GM21515 (cell line): ENCODE data around the gene FLOT1.
"Not testable (repeated sequence)": the region's sequence is repeated elsewhere in the genome, so short reads cannot be mapped to it uniquely, and the experiment has no call there.

Experiments
- ATAC-seq: cut with Tn5 transposase; IDR thresholded peaks from one replicate; pipeline ENCODE4 v1.9.1; 2021; ENCODE audit not compliant: unreplicated experiment

FLOT1 gene

DNA sequence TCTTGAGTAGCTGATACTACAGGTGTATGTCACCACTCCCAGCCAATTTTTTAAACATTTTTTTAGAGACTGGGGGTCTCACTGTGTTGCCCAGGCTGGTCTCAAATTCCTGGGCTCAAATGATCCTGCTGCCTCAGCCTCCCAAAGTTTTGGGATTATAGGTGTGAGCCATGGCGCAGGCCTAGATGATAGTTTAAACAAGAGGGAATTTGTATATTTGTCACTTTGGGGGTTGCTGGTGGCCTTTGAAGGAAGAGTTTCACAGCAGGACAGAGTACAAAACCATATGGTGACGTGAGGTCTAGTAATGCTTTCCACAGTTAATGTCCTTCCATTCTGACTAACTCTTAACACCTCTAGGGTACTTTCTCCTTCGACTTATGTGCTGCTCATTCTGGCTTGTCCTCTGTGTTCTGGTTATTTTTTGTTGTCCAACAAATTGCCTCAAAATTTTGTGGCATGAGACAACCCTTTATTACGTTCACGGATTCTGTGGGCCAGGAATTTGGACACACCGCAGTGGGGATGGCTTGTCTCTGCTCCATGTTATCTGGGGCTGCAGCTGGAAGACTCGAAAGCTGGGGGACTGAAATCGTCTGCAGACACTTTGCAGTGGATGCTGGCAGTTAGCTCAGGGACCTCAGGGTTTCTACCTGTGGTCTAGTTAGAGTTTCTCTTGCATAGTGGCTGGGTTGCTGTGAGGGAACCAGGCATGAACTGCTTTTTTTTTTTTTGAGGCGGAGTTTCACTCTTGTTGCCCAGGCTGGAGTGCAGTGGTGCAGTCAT, 24.9 kb upstream of the FLOT1 start:
- ATAC-seq = peak; percentile 57

DNA sequence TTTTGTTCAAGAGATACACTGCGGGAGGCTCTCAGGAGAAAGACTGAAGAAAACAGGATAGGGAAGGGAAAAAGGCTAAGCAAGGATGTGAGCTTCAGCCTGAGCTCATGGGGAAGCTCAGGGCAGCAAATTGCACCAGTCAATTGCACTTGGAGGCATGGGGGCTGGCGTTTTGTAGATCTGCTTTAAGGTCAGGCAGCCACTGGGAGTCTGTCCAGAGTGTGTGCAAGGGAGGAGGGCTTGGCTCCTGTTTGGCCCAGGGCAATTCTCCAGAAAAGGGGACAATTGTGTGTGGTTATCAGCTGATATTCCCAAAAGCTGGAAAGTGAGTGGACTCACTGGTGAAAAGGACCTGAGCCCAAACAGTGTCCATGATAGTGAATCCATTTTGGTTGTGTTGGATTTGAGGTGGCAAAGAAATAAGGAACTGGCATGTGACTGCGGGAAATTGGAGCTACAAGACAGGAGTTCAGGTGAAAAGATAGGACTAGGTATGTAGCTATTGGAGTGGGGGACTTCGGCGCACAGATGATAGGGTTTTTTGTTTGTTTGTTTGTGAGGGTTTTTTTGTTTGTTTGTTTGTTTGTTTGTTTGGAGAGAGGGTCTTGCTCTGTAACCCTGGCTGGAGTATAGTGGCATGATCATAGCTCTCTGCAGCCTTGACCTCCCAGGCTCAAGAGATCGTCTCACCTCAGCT, 24.1 kb upstream of the FLOT1 start:
- no peak for ATAC-seq

DNA sequence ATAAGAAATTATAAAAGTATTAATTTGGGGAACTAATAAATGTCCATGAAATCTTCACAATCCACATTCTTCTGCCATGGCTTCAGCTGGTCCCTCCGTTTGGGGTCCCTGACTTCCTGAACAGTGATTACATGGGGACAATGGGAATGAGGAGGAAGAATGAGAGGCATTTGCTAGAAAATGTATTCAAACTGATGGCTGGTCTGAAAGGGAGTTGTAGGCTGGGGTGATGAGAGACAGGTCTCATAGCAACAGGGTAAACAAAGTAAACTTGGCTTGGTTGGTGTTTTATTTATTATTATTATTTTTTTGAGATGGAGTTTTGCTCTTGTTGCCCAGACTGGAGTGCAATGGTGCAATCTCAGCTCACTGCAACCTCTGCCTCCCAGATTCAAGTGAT, 23.0 kb upstream of the FLOT1 start:
- ATAC-seq = not testable (repeated sequence)

DNA sequence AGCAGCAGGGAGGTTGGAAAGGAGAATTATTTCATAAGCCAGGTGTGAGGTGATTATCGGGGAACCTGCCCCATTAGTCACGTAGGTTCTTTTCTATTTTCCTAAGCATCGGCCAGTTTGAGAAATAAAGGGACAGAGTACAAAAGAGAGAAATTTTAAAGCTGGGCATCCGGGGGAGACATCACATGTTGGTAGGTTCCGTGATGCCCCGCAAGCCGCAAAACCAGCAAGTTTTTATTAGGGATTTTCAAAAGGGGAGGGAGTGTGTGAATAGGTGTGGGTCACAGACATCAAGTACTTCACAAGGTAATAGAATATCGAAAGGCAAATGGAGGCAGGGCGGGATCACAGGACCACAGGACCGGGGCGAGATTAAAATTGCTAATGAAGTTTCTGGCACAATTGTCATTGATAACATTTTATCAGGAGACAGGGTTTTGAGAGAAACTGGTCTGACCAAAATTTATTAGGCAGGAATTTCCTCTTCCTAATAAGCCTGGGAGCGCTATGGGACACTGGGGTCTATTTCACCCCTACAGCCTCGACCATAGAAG, 22.1 kb upstream of the FLOT1 start:
- ATAC-seq = not testable (repeated sequence)

DNA sequence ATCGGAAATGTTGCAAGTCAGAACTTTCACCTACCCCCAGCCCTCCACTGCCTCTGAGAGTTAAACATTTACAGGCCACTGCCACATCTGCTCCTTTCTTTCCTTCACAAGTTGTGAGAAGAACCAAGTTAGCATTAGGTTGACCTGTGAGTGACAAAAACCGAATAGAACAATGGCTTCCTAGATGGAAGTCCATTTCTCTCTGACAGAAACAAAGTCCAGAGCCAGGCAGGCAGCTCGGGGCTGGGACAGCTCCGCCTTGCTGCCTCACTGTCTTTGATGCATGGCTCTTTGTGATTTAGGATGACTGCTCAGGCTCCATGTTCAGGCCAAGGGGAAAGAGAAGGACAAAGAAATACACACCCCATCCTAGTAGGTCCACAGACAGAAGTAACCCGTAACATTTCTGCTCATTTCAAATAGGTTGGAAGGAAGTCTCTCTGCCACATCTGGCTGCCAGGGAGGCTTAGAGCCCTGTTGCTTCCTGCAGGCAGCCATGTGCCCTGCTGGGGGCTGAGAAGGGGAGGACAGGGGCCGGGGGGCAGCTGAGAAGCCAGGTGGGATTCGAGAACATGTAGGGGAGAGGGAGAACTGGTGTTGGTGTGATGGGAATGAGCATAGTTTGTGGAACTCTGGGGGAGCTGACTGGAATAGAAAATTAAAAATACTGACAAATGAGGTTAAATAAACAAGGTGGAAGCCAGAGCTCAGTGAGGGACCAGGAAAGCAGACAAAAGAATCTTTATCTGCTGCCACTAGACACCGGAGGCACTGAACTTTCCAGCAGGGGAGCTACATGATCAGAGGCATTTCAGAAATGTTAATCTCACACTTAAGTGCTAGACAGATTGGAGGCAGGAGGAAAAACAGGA, 21.4 kb upstream of the FLOT1 start:
- no peak for ATAC-seq

DNA sequence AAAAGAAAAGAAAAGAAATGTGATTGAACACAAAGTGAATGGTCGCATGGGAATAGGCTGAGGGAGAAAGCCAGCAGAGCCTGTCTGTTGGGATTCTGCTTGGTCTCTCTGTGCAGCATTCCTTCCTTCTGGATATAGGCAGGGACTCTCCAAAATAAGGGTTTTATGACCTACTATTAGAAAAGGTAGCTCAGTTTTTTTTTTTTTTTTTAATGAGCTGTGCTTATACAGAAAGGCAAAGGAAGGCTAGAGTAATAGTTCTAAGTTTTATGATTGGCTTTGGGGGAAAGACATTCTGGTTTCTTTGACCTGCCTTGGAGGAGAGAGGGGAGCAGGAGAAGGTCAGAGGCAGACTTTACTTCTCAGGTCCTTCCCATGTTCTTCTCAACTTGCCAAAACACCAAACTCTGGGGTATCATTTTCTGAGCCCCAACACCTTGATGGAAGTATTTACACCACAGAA, 20.7 kb upstream of the FLOT1 start:
- ATAC-seq = no peak

DNA sequence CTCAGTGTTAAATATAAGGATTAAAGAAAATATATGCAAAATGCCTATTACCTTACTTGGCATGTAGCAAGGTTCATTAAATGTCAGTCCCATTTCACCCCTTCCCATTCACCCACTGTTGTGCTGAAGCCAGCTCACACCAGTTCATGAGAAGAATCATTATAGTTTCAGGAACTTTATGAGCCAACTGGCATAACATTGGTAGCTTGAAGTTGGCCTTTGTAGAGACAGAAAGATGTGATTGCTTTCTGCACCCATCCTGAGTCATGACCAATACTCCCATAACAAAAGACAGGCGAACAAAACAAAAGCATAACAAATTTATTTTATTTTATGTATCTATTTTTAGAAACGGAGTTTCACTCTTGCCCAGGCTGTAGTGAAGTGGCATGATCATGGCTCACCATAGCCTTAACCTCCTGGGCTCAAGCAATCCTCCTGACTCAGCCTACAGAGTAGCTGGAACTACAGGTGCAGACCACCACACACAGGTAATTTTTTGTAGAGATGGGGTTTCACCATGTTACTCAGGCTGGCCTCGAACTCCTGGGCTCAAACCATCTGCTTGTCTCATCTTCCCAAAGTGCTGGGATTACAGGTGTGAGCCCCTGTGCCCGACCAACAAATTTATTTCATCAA, 19.4 kb upstream of the FLOT1 start:
- ATAC-seq = no peak

DNA sequence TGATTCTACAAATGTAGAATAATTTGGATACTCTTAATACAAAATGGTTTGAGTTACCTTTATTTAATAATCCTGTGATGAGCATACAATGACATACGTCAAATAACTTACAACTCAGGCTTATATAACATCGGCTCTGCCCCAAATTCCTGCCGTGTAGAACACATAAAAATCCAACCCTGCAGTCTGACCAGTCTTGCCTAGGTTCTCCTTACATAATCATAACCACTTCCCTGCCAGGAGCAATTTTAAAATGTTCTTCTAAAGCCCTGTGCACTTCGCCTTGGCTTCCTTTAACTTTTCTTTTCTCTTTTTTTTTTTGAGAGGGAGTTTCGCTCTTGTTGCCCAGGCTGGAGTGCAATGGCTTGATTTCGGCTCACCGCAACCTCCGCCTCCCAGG, 18.1 kb upstream of the FLOT1 start:
- ATAC-seq = no peak

DNA sequence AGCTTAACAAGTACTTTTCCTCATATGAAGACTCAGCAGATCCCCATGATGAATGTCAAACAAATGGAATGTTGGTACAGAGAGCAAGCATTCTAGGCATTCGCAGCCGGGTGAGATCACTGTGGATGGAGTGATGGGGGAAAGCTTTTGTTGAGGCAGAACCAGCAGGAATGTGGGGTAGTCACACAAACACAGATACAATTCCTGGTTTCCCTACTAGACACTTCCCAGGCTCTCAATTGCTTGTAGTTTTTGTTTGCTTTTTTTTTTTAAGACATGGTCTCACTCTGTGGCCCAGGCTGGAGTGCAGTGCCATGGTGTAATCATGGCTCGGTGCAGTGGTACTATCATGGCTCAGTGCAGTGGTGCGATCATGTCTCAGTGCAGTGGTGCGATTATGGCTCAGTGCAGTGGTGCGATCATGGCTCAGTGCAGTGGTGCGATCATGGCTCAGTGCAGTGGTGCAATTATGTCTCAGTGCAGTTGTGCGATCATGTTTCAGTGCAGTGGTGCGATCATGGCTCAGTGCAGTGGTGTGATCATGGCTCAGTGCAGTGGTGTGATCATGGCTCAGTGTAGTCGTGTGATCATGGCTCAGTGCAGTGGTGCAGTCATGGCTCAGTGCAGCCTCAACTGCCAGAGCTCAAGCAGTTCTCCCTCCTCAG, 17.2 kb upstream of the FLOT1 start:
- ATAC-seq = no peak

DNA sequence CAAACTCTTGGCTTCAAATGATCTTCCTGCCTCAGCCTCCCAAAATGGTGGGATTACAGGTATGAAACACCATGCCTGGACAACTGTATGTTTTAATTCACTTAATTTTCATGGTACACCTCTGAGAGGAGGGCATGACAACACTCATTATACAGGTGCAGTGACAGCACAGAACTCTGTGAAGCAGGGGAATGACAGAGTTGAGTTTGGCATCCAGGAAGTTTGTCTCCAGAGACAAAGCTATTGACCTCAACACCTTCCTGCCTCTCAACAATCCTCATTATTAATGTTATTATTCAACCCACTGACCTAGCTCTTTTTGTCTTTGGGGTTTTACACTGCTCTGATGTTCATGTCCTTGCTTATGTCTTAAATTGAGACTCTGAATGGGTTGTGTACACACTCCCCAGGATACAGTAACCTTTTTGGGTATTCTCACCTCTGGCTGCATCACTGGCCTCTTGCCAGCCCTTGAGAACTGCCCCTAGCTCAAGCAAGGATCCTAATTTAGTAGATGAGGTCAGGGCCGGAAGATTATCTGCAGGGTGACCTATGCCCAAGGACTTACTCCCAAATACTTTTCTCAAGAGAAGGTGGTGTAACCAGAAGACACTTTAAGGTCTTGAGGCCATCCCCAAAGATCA, 14.9 kb upstream of the FLOT1 start:
- no peak for ATAC-seq

DNA sequence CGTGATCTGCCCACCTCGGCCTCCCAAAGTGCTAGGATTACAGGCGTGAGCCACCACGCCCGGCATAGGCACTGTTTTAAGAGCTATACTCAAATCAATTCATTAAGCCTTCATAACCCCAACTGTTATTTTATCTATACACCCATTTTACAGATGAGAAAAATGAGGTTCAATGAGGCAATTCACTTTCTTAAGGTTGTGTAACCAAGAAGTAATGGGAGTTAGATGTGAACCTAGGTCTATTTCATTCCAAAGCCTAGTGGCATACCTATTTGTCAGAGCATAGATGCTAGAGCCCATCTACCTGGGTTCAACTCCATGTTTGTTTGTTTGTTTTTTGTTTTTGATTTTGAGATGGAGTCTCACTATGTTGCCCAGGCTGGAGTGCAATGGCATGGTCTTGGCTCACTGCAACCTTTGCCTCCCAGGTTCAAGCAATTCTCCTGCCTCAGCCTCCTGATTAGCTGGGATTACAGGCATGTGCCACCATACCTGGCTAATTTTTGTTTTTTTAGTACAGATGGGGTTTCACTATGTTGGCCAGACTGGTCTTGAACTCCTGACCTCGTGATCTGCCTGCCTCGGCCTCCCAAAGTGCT, 14.0 kb upstream of the FLOT1 start:
- ATAC-seq = not testable (repeated sequence)

DNA sequence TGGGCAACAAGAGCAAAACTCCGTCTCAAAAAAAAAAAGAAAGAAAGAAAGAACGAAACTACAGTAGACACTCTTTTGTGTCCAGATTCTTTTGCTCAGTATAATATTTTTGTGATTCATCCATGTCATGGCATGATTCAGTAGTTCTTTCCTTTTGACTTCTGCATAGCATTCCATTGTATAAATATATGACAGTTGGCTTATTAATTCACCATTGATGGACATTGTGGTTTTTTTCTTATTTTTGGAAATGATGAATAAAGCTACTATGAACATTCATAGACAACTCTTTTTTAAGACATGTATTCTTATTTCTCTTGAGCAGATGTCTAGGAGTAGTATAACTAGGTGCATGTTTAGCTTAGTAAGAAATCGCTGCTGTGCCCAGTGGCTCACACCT, 12.1 kb upstream of the FLOT1 start:
- ATAC-seq = no peak

DNA sequence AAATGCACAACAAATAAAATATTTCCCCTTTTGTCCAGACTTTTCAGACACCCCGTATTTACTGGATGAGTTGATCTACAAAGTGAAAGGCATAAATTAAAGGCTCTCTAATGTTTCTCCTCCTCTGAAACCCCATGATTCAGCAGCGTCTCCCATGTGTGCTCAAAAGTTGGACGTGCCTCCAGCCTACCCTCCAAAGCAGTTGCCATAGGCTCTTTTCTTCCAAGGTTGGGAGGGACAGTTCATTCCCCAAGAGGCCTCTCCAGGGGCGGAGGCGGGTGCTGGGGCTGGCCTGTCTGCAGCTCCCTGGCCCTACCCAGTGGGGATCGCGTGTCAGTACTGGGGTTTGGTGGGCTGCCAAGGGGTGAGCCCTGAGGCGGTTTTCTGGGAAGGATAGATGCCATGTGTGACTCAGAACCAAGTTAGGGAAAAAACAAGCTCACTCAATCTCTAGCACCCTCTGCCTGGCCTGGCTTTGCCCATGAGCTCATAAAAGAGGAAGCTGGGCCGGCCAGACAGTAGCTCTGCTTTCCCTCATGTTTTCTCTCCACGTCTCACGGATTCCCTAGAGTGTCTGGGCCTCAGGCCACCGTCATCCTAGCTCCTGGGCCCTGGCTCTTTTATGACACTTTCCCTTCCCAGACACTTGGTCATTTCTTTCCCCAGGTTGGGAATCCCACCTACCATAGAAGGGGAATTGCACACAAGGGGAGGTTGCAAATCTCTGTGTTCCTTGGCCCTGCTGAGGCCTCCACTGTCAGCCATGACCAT, 9.9 kb upstream of the FLOT1 start:
- no peak for ATAC-seq

DNA sequence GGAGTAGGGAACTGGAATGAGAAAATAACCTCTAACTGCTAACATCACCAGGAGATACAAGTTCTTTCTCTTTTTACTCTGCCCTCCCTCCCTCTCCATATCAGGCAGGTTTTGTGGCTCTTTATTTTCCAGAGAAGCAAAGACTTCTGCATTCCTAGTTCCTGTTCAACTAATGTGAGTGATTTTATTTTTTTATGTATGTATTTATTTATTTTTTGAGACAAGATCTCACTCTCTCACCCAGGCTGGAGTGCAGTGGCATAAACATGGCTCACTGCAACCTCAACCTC, 7.8 kb upstream of the FLOT1 start:
- no peak for ATAC-seq

DNA sequence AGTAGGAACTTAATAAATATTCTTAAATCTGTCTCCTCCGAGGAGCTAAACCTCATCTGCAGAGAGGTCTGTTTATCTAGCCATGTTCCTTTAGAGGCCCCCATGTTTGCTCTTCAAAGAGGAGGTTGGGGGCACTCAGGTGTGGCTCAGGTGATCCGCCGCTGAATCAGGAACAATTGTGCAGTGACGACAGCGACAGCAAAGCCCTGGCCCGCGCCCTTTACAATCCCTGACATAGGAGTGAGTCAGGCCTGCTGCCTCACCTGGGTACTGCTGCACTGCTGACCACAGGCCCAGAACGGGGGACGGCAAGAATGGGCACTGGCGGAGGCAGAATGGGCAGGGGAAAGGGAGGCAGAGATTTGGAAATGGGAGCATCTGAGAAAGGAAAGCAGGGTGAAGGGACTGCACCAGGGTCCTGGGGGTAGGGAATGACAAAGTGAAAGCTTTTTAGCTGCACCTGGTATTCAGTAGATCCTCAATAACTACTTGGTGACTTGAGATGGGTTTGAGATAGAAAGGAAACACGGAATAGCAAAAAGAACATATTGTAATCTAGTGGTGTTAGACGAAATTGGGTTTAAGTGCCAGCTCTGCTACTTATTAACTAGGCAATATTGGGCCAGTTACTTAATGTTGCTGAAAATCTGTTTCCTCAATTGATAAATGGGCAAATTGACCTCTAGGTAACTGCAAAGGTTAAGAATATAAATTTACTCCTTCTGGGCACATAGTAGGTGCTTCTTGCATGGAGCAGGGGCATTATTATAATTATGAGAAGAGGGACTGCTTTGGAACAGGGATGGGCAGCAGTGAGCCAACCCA, 7.3 kb upstream of the FLOT1 start:
- ATAC-seq = no peak

DNA sequence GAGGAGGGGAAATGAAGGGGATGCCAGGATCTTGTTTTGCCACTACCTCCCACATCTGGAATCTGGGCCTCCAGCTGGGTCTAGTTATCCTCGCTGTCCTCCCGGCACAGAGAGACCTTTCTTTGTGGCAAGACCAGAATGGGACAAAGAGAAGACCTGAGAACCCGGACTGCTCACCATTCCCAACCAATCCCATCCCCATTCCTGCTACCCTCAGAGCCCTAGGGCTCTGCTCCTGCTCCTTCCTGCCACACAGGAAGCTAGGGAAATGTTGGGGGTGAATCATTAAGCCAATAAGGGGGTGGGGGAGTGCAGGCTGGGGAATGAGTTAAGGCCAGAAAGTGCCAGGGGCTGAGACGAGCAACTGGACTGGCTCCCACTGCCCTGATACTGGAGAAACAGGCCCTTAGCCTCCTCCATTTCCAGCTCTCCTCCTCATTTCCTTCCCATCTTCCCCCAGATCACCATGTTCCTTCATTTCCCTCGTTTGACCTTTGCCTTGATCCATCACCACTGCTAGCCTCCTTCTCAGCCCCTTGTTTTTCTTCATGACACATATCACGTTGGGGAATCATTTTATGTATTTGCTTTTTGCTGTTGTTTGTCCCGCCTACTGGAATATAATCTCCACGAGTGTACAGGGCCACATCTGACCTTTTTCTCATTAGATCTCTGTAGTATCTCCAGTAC, 6.5 kb upstream of the FLOT1 start:
- no peak for ATAC-seq
